Lower lobe of right lung (tissue), 2 donors: ENCODE measurements around the gene PROKR1. TPM values are rescaled to one million over a fixed set of nuclear protein-coding genes. Genes with fewer than 3 reads are reported as not detected.
A peak's percentile ranks its signal among the peaks of the same experiment; 100 is the strongest.

Experiments
- ATAC-seq, 2 donors: fragments of 200-7000 bp; cut with Tn5 transposase; one replicate each; pipeline ENCODE4 v1.9.1; 2020 to 2022; ENCODE audit warnings: mild to moderate bottlenecking in 2 of 2, moderate library complexity in 2 of 2
- DNase-seq: peaks from one replicate; pipeline ENCODE4 v3.0.0-alpha.2; 2020
- H3K27ac ChIP-seq: fragments of 200-600 bp; one replicate; pipeline ENCODE4 v1.8.0; 2022
- H3K27me3 ChIP-seq: fragments of 200-600 bp; one replicate; pipeline ENCODE4 v1.8.0; 2022; ENCODE audit warnings: low read depth
- H3K36me3 ChIP-seq: fragments of 200-600 bp; one replicate; pipeline ENCODE4 v1.8.0; 2022; ENCODE audit warnings: mild to moderate bottlenecking
- H3K4me1 ChIP-seq: fragments of 200-600 bp; one replicate; pipeline ENCODE4 v1.8.0; 2022
- H3K4me3 ChIP-seq: fragments of 200-600 bp; one replicate; pipeline ENCODE4 v1.8.0; 2022; ENCODE audit warnings: mild to moderate bottlenecking
- H3K9me3 ChIP-seq: fragments of 200-600 bp; one replicate; pipeline ENCODE4 v1.8.0; 2022
- CTCF ChIP-seq: fragments of 200-600 bp; IDR thresholded peaks from one replicate; pipeline ENCODE4 v1.8.0; 2022; ENCODE audit warnings: antibody characterized with exemption, mild to moderate bottlenecking
- intact Hi-C: fragments of 100-400 bp; cut with DNase I; formaldehyde crosslinking; loops from one replicate; pipeline ENCODE4 v1.11.0; 2022
- total RNA-seq: library from RNA; stranded (reverse); fragmentation: NEBNext Ultra II Directional; extraction: Animal tissue kit (Norgen Biotek cat#: 25700); gene quantifications from one replicate; pipeline ENCODE4 v1.2.1, GENCODE V29; 2021
- donor health status: DM: no; HTN: yes; CAD: no; lungs with severe emphysema.

The PROKR1 gene
- total RNA-seq, 1 donor from 2014 or later = not detected

GRCh38 chr2:68653538-68653982 is 10.2 kb downstream of the PROKR1 start:
- no peak overlapping the region for H3K4me3 ChIP-seq
- intact Hi-C loops = no loop called here
- peak; percentile 59 to 63 for ATAC-seq
- no peak for TF ChIP-seq CTCF
- no peaks in the 10 kb centered on the region for H3K27me3 ChIP-seq
- no peak overlapping the region for H3K27ac ChIP-seq
- no peak for DNase-seq
- peaks cover 12% of the 10 kb centered on the region for H3K4me1 ChIP-seq
- H3K9me3 ChIP-seq = no peaks in the 10 kb centered on the region
- no peaks in the 10 kb centered on the region for H3K36me3 ChIP-seq

GRCh38 chr2:68658266-68658665 is 14.9 kb downstream of the PROKR1 start:
- no peak for TF ChIP-seq CTCF
- intact Hi-C loops = no loop called here
- ATAC-seq = no peak

GRCh38 chr2:68659081-68659480 is 15.7 kb downstream of the PROKR1 start:
- DNase-seq (no peak), ATAC-seq (no peak)
- no peak overlapping the region for H3K4me3 ChIP-seq
- H3K36me3 ChIP-seq = no peaks in the 10 kb centered on the region
- H3K27ac ChIP-seq = no peak overlapping the region
- H3K4me1 ChIP-seq = no peaks in the 10 kb centered on the region
- intact Hi-C loops = no loop called here
- TF ChIP-seq CTCF = no peak
- no peaks in the 10 kb centered on the region for H3K9me3 ChIP-seq
- no peaks in the 10 kb centered on the region for H3K27me3 ChIP-seq

More at GRCh38 chr2:68658266-68658665, 14.9 kb downstream of the PROKR1 start:
- Histone ChIP-seq H3K27me3 (no peaks in the 10 kb centered on the region), H3K36me3 (no peaks in the 10 kb centered on the region), H3K4me3 (no peak overlapping the region), H3K27ac (no peak overlapping the region), H3K4me1 (peaks cover 8% of the 10 kb centered on the region), H3K9me3 (no peaks in the 10 kb centered on the region)
- DNase-seq = no peak

GRCh38 chr2:68660658-68661057 is 17.3 kb downstream of the PROKR1 start:
- Histone ChIP-seq H3K4me1 (no peaks in the 10 kb centered on the region), H3K36me3 (no peaks in the 10 kb centered on the region), H3K27me3 (no peaks in the 10 kb centered on the region), H3K27ac (no peak overlapping the region), H3K9me3 (no peaks in the 10 kb centered on the region), H3K4me3 (no peak overlapping the region)
- ATAC-seq (no peak), DNase-seq (no peak)
- intact Hi-C loops = no loop called here
- TF ChIP-seq CTCF = no peak

GRCh38 chr2:68662466-68662865 is 19.1 kb downstream of the PROKR1 start:
- TF ChIP-seq CTCF = no peak
- no peak for ATAC-seq
- intact Hi-C loops = no loop called here

More at GRCh38 chr2:68662466-68662865, 19.1 kb downstream of the PROKR1 start:
- no peak overlapping the region for H3K4me3 ChIP-seq
- no peaks in the 10 kb centered on the region for H3K36me3 ChIP-seq
- H3K4me1 ChIP-seq = no peaks in the 10 kb centered on the region
- no peak overlapping the region for H3K27ac ChIP-seq
- no peaks in the 10 kb centered on the region for H3K27me3 ChIP-seq
- DNase-seq = no peak
- H3K9me3 ChIP-seq = no peaks in the 10 kb centered on the region
